Sigmoid colon (tissue), 7 donors: Measurements from ENCODE around the gene RC3H1. TPM values are rescaled to one million over a fixed set of nuclear protein-coding genes. Genes with fewer than 3 reads are reported as not detected.
"Not testable (repeated sequence)": the region's sequence is repeated elsewhere in the genome, so short reads cannot be mapped to it uniquely, and the experiment has no call there.

Source experiments
- DNase-seq: peaks from one replicate; pipeline ENCODE4 v3.0.0-alpha.2; 2019
- H3K27ac ChIP-seq, 4 donors: fragments of 200-600 bp; sonication (generic); one replicate each; pipeline ENCODE4 v1.5.1; 2016 to 2019; ENCODE audit warnings: mild to moderate bottlenecking in 1 of 4
- H3K27me3 ChIP-seq, 3 donors: fragments of 200-600 bp; sonication (generic); one replicate each; pipeline ENCODE4 v1.5.1; 2019; ENCODE audit warnings: mild to moderate bottlenecking in 1 of 3
- H3K36me3 ChIP-seq, 4 donors: fragments of 200-600 bp; sonication (generic); one replicate each; pipeline ENCODE4 v1.5.1; 2016 to 2019
- H3K4me1 ChIP-seq, 4 donors: fragments of 200-600 bp; sonication (generic); one replicate each; pipeline ENCODE4 v1.5.1; 2017 to 2019
- H3K4me3 ChIP-seq, 4 donors: fragments of 200-600 bp; sonication (generic); one replicate each; pipeline ENCODE4 v1.5.1; 2017 to 2019; ENCODE audit warnings: mild to moderate bottlenecking in 2 of 4, moderate library complexity in 1 of 4
- H3K9me3 ChIP-seq, 4 donors: fragments of 200-600 bp in 3 of 4; sonication (generic) in 3 of 4; one replicate each; pipeline versions ENCODE4 v1.5.1 to v1.6.1; 2013 to 2019
- EP300 ChIP-seq, 4 donors: sonication (generic); formaldehyde crosslinking; IDR thresholded peaks; one replicate each; pipeline ENCODE4 v1.6.1; 2017; ENCODE audit warnings: antibody characterized with exemption in 4 of 4
- POLR2A ChIP-seq, 2 donors: fragments of 450-650 bp; IDR thresholded peaks; one replicate each; pipeline ENCODE4 v1.6.1; 2016; ENCODE audit warnings: antibody characterized with exemption in 2 of 2, mild to moderate bottlenecking in 2 of 2, moderate library complexity in 2 of 2
- POLR2AphosphoS5 ChIP-seq, 4 donors: sonication (generic); formaldehyde crosslinking; IDR thresholded peaks; one replicate each; pipeline ENCODE4 v1.6.1; 2017; ENCODE audit warnings: antibody characterized with exemption in 4 of 4
- WGBS, 2 donors: extraction: QIAGEN DNeasy Blood & Tissue Kit; methylation state at CpG; one replicate each; pipeline ENCODE4 v1.1.7; 2013; 5-methylcytosine and 5-hydroxymethylcytosine counted together
- intact Hi-C: fragments of 100-400 bp; cut with DNase I; formaldehyde crosslinking; loops from one replicate; pipeline ENCODE4 v1.15.1; 2023
- polyA plus RNA-seq, 3 donors: library from polyadenylated mRNA; stranded (reverse); fragments of 200-250 nt; gene quantifications; one replicate each; pipeline ENCODE4 v1.2.3, GENCODE V29; 2013
- total RNA-seq, 4 donors: library from RNA; depleted of rRNA; stranded (reverse); fragments of >200 nt; gene quantifications; one replicate each; pipeline ENCODE4 v1.1.0, GENCODE V29; 2016
- TF ChIP-seq, protein P1 (sequence below), 4 experiments: fragments of 450-650 bp in 3 of 4; fragments of 200-600 bp in 1 of 4; IDR thresholded peaks; one replicate each; pipeline ENCODE4 v1.5.1; 2016 to 2019; ENCODE audit warnings: antibody characterized with exemption in 4 of 4, mild to moderate bottlenecking in 3 of 4, moderate library complexity in 2 of 4
- donor health status: healthy with polysubstance abuse.
- donor health status: Bipolar disorder and iron deficiency.
- donor health status: healthy.

Gene RC3H1
- total and polyA plus RNA-seq, 7 donors = 2.4 to 55.9 (median 22.5) TPM

DNA sequence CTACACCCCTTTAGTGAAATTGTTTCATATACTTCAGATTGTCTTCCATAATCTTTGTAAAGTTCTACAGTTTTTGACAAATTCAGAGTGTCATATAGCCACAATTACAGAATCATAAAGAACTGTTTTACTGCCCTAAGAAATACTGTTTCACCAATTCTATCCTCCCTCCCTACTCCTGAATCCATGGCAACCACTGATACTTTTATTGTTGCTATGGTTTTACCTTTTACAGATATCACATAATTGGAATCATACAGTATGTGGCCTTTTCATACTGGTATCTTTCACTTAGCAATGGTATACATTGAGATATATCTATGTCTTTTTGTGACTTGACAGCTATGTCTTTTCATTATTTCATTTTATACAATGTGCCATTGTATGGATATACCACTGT, 34.1 kb downstream of the RC3H1 start:
- intact Hi-C loops = no loop called here
- peaks cover 10 to 64% (median 19%) of the 10 kb centered on the region in 4 donors for H3K36me3 ChIP-seq
- H3K4me1 ChIP-seq = no peaks in the 10 kb centered on the region
- no peaks in the 10 kb centered on the region for H3K9me3 ChIP-seq
- no peak overlapping the region for H3K4me3 ChIP-seq
- no peak for TF ChIP-seq EP300 (IDR thresholded peaks at IDR 0.05)
- TF ChIP-seq POLR2A (IDR thresholded peaks at IDR 0.05) = no peak
- TF ChIP-seq, protein P1, sequence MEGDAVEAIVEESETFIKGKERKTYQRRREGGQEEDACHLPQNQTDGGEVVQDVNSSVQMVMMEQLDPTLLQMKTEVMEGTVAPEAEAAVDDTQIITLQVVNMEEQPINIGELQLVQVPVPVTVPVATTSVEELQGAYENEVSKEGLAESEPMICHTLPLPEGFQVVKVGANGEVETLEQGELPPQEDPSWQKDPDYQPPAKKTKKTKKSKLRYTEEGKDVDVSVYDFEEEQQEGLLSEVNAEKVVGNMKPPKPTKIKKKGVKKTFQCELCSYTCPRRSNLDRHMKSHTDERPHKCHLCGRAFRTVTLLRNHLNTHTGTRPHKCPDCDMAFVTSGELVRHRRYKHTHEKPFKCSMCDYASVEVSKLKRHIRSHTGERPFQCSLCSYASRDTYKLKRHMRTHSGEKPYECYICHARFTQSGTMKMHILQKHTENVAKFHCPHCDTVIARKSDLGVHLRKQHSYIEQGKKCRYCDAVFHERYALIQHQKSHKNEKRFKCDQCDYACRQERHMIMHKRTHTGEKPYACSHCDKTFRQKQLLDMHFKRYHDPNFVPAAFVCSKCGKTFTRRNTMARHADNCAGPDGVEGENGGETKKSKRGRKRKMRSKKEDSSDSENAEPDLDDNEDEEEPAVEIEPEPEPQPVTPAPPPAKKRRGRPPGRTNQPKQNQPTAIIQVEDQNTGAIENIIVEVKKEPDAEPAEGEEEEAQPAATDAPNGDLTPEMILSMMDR (IDR thresholded peaks at IDR 0.05) = no peak
- no peak for TF ChIP-seq POLR2AphosphoS5 (IDR thresholded peaks at IDR 0.05)
- no peak overlapping the region for H3K27ac ChIP-seq
- no peak for DNase-seq
- no peaks in the 10 kb centered on the region for H3K27me3 ChIP-seq

DNA sequence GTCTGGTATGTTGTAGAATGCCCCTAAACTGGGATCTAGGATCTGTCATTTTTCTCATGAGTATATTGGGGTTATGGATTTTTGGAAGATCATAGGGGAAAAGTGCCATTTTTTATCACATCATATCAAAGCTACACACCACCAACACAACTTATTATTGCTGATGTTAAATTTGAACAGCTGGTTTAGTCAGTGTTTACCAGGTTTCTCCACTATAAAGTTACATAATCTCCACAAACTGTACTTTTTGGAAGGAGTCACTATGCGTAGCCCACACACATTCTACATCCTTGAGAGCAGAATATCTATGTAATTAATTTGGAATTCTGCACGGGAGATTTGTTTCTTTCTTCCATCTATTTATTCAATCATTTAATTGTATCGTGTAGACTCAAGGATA, 35.2 kb downstream of the RC3H1 start:
- H3K4me3 ChIP-seq = no peak overlapping the region
- no peaks in the 10 kb centered on the region for H3K27me3 ChIP-seq
- 89 to 90% methylated on average over 3 of the region's 3 CpGs for WGBS, 2 donors
- TF ChIP-seq, protein P1 (IDR thresholded peaks at IDR 0.05) = no peak
- TF ChIP-seq POLR2A (IDR thresholded peaks at IDR 0.05) (no peak), EP300 (IDR thresholded peaks at IDR 0.05) (no peak), POLR2AphosphoS5 (IDR thresholded peaks at IDR 0.05) (no peak)
- no peaks in the 10 kb centered on the region for H3K9me3 ChIP-seq
- H3K4me1 ChIP-seq = no peaks in the 10 kb centered on the region
- intact Hi-C loops = no loop called here
- H3K27ac ChIP-seq = no peak overlapping the region
- no peak for DNase-seq
- H3K36me3 ChIP-seq = peaks cover 10 to 64% (median 19%) of the 10 kb centered on the region in 4 donors

DNA sequence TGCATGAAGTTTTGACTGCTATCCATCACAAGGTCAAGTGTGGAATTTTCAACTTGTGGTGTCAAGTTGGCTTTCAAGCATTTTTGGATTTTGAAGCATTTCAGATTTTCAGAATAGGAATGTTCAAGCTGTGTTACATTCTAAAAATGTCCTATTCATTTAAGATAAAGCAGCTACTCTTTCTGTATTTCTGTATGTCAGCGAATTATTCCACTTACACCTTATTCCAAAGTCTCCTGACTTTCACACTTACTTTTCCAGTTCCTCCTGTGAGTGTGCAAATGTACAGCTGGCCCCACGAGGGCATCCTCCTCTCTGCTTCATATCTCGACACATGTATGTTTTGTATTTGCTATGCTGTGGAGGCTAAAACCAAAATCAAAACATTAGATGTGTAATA, 51.9 kb downstream of the RC3H1 start:
- 76 to 88% methylated on average over 3 of the region's 3 CpGs for WGBS, 2 donors
- Histone ChIP-seq H3K36me3 (peaks cover 0 to 100% (median 19%) of the 10 kb centered on the region in 4 donors), H3K9me3 (no peaks in the 10 kb centered on the region), H3K4me1 (no peaks in the 10 kb centered on the region), H3K27me3 (no peaks in the 10 kb centered on the region), H3K4me3 (no peak overlapping the region), H3K27ac (no peak overlapping the region)
- no peak for DNase-seq
- intact Hi-C loops = no loop called here
- TF ChIP-seq POLR2A (IDR thresholded peaks at IDR 0.05) = no peak
- TF ChIP-seq, protein P1 (IDR thresholded peaks at IDR 0.05) = no peak
- no peak for TF ChIP-seq EP300 (IDR thresholded peaks at IDR 0.05)
- no peak for TF ChIP-seq POLR2AphosphoS5 (IDR thresholded peaks at IDR 0.05)

DNA sequence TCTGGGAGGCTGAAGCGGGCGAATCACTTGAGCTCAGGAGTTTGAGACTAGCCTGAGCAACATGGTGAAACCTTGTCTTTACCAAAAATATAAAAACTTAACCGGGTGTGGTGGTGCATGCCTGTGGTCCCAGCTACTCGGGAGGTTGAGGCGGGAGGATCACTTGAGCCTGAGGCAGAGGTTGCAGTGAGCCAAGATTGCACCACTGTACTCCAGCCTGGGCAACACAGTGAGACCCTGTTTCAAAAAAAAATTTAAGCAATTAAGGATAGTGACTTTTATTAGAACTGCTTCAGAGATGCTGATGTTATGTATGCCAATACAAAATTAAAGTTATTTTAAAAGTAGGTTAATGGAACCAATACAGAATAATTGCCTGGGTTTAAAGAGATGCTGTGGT, 56.3 kb downstream of the RC3H1 start:
- H3K27me3 ChIP-seq, H3K4me1 ChIP-seq, H3K4me3 ChIP-seq, intact Hi-C loops, DNase-seq, H3K9me3 ChIP-seq, H3K27ac ChIP-seq: not testable (repeated sequence)
- peaks cover 10 to 97% (median 30%) of the 10 kb centered on the region in 4 donors for H3K36me3 ChIP-seq
- WGBS, 2 donors = 85 to 96% methylated on average over 5 of the region's 5 CpGs

DNA sequence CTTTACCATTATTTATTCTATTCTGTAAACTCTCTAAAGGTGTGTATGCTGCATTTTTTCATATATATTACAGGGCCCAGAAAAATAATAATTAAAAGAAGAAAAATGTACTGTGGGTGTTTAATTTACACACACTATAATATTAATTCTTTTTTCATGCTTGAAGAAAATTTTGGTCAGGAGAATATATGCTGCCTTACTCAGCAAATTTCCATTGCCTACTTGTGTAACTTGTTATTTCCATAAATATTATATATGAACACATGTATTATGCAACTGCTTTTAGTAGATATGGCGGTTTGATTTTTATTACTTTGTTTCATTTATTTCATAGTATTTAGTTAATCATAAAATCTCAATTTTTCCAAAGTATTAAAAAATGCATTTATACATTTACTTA, 58.7 kb downstream of the RC3H1 start:
- H3K36me3 ChIP-seq = peaks cover 22 to 97% (median 42%) of the 10 kb centered on the region in 4 donors
- 95 to 97% methylated on average over 1 of the region's 1 CpG for WGBS, 2 donors
- TF ChIP-seq POLR2A (IDR thresholded peaks at IDR 0.05) (no peak), EP300 (IDR thresholded peaks at IDR 0.05) (no peak), POLR2AphosphoS5 (IDR thresholded peaks at IDR 0.05) (no peak)
- TF ChIP-seq, protein P1 (IDR thresholded peaks at IDR 0.05) = no peak
- intact Hi-C loops = no loop called here
- H3K4me3 ChIP-seq = no peak overlapping the region
- no peaks in the 10 kb centered on the region for H3K27me3 ChIP-seq
- no peaks in the 10 kb centered on the region for H3K9me3 ChIP-seq
- H3K27ac ChIP-seq = no peak overlapping the region
- no peak for DNase-seq
- no peaks in the 10 kb centered on the region for H3K4me1 ChIP-seq
